HCT116 (cell line): ENCODE measurements around the gene METTL25B. TPM values are rescaled to one million over a fixed set of nuclear protein-coding genes. Genes with fewer than 3 reads are reported as not detected.

Experiments
- ATAC-seq: fragments of 200-7000 bp; cut with Tn5 transposase; 2 replicates; pipeline ENCODE4 v1.9.1; 2020; ENCODE audit warnings: mild to moderate bottlenecking, moderate library complexity
- BruUV-seq: library from RNA; stranded (reverse); fragments of 400-500 nt; replicated peaks from 2 replicates; lab custom pipeline; 2021; lab: Mats Ljungman, UMichigan
- CTCF ChIA-PET: fragments of 300-600 bp; sonication (Branson Sonifier 250); formaldehyde crosslinking; loops from one replicate; lab custom pipeline; 2021; ENCODE audit warnings: antibody characterized with exemption; lab: Charles Lee
- POLR2A ChIA-PET: fragments of 300-600, 350-600 bp; sonication (Branson Sonifier 250); formaldehyde crosslinking; loops from one replicate; lab custom pipeline; 2021; ENCODE audit warnings: antibody characterized with exemption; lab: Charles Lee
- RAD21 ChIA-PET, 2 experiments: fragments of 300-600 bp; sonication (Branson Sonifier 250); formaldehyde crosslinking; loops; one replicate each; lab custom pipeline; 2023; ENCODE audit warnings: low total read pairs in 2 of 2; ENCODE audit not compliant: uncharacterized antibody in 2 of 2, unreplicated experiment in 2 of 2, low non-redundant PET in 1 of 2; lab: Charles Lee
- DNase-seq: peaks from one replicate; pipeline ENCODE4 v3.0.0-alpha.2; 2010; ENCODE audit warnings: low read depth, low spot score
- H2AFZ ChIP-seq: fragments of 200-600 bp; shearing (Covaris generic), sonication (generic); 2 replicates; pipeline ENCODE4 v1.6.1; 2017; ENCODE audit warnings: low read depth, mixed run types, mixed read lengths, antibody characterized with exemption, low read length; ENCODE audit not compliant: poor library complexity, severe bottlenecking
- H3K27ac ChIP-seq: 2 replicates; pipeline ENCODE4 v1.5.1; 2012; ENCODE audit warnings: low read depth, low read length
- H3K27me3 ChIP-seq: fragments of 200-600 bp; sonication (generic); 2 replicates; pipeline ENCODE4 v1.6.1; 2016; ENCODE audit warnings: mixed run types, low read length, mixed read lengths; ENCODE audit not compliant: insufficient read depth
- H3K36me3 ChIP-seq, 2 experiments: fragments of 200-500 bp in 1 of 2; fragments of 200-600 bp in 1 of 2; sonication (Bioruptor generic) in 1 of 2; sonication (generic) in 1 of 2; 2 replicates each; pipeline versions ENCODE4 v1.5.1 to v1.6.1; 2014 to 2016; ENCODE audit warnings: low read length in 2 of 2, inconsistent platforms in 1 of 2, mixed read lengths in 1 of 2, mixed run types in 1 of 2; ENCODE audit not compliant: insufficient read depth in 2 of 2, control insufficient read depth in 1 of 2
- H3K4me1 ChIP-seq, 2 experiments: fragments of 200-600 bp in 1 of 2; sonication (generic) in 1 of 2; 2 replicates each; pipeline versions ENCODE4 v1.5.1 to v1.6.1; 2012 to 2017; ENCODE audit warnings: low read length in 2 of 2, inconsistent platforms in 1 of 2, mild to moderate bottlenecking in 1 of 2, mixed read lengths in 1 of 2, mixed run types in 1 of 2, moderate library complexity in 1 of 2; ENCODE audit not compliant: insufficient read depth in 2 of 2, control insufficient read depth in 1 of 2
- H3K4me2 ChIP-seq: fragments of 200-600 bp; sonication (generic); 2 replicates; pipeline ENCODE4 v1.6.1; 2017; ENCODE audit warnings: mixed run types, low read length, mixed read lengths
- H3K4me3 ChIP-seq, 2 experiments: fragments of 200-600 bp in 1 of 2; sonication (generic) in 1 of 2; replicated peaks in 1 of 2; 2 replicates each; pipeline ENCODE4 v1.5.1; 2011 to 2016; ENCODE audit warnings: low read length in 2 of 2, control low read depth in 1 of 2, low read depth in 1 of 2, mild to moderate bottlenecking in 1 of 2, mixed read lengths in 1 of 2, mixed run types in 1 of 2
- H3K79me2 ChIP-seq: fragments of 200-600 bp; sonication (generic); 2 replicates; pipeline ENCODE4 v1.6.1; 2017; ENCODE audit warnings: mild to moderate bottlenecking, mixed run types, low read length, moderate library complexity, mixed read lengths; ENCODE audit not compliant: insufficient read depth
- H3K9ac ChIP-seq: fragments of 200-600 bp; sonication (generic); 2 replicates; pipeline ENCODE4 v1.6.1; 2016; ENCODE audit warnings: low read length, mixed read lengths
- H3K9me2 ChIP-seq: fragments of 200-600 bp; sonication (generic), shearing (Covaris generic); 2 replicates; pipeline ENCODE4 v1.6.1; 2017; ENCODE audit warnings: mixed run types, mild to moderate bottlenecking, moderate library complexity; ENCODE audit not compliant: insufficient read depth
- H3K9me3 ChIP-seq, 2 experiments: fragments of 200-500 bp in 1 of 2; fragments of 200-600 bp in 1 of 2; sonication (Bioruptor generic) in 1 of 2; sonication (generic) in 1 of 2; 2 replicates each; pipeline ENCODE4 v1.6.1; 2014 to 2017; ENCODE audit warnings: low read length in 2 of 2, mixed read lengths in 2 of 2, inconsistent platforms in 1 of 2, low read depth in 1 of 2, mild to moderate bottlenecking in 1 of 2, mixed run types in 1 of 2, moderate library complexity in 1 of 2; ENCODE audit not compliant: control insufficient read depth in 1 of 2, insufficient read depth in 1 of 2
- H4K20me1 ChIP-seq: fragments of 200-600 bp; sonication (generic), shearing (Covaris generic); 2 replicates; pipeline ENCODE4 v1.6.1; 2017; ENCODE audit warnings: mixed run types, mild to moderate bottlenecking, moderate library complexity; ENCODE audit not compliant: insufficient read depth
- ATF3 ChIP-seq: IDR thresholded peaks from 2 replicates; pipeline ENCODE4 v1.6.1; 2012
- CBX3 ChIP-seq: IDR thresholded peaks from 2 replicates; pipeline ENCODE4 v1.6.1; 2012; ENCODE audit warnings: low read depth
- CEBPB ChIP-seq: IDR thresholded peaks from 2 replicates; pipeline ENCODE4 v1.6.1; 2012; ENCODE audit warnings: low read depth
- ELF1 ChIP-seq: IDR thresholded peaks from 2 replicates; pipeline ENCODE4 v1.6.1; 2012; ENCODE audit warnings: low read depth, borderline replicate concordance
- EZH2 ChIP-seq: fragments of 200-600 bp; sonication (generic); IDR thresholded peaks from 2 replicates; pipeline ENCODE4 v1.6.1; 2017; ENCODE audit warnings: antibody characterized with exemption, mixed run types
- FOSL1 ChIP-seq: IDR thresholded peaks from 2 replicates; pipeline ENCODE4 v1.6.1; 2012; ENCODE audit warnings: low read depth
- JUND ChIP-seq: IDR thresholded peaks from 2 replicates; pipeline ENCODE4 v1.6.1; 2012
- POLR2A ChIP-seq: IDR thresholded peaks from 2 replicates; pipeline ENCODE4 v1.7.0; 2011; ENCODE audit warnings: borderline replicate concordance; ENCODE audit not compliant: insufficient read depth, insufficient read length; ENCODE audit errors: extremely low read depth
- POLR2AphosphoS5 ChIP-seq: IDR thresholded peaks from 2 replicates; pipeline ENCODE4 v1.6.1; 2011; ENCODE audit warnings: mild to moderate bottlenecking, low read depth, low read length, moderate library complexity
- RAD21 ChIP-seq: IDR thresholded peaks from 2 replicates; pipeline ENCODE4 v1.6.1; 2012; ENCODE audit warnings: low read depth, mild to moderate bottlenecking
- REST ChIP-seq: IDR thresholded peaks from 2 replicates; pipeline ENCODE4 v1.6.1; 2012; ENCODE audit warnings: low read depth
- SRF ChIP-seq: IDR thresholded peaks from 2 replicates; pipeline ENCODE4 v1.6.1; 2012; ENCODE audit warnings: low read depth
- TCF7L2 ChIP-seq: IDR thresholded peaks from 2 replicates; pipeline ENCODE4 v1.7.0; 2011; ENCODE audit warnings: borderline replicate concordance, inconsistent platforms; ENCODE audit not compliant: insufficient read depth, insufficient read length; ENCODE audit errors: extremely low read depth
- YY1 ChIP-seq: IDR thresholded peaks from 2 replicates; pipeline ENCODE4 v1.6.1; 2011; ENCODE audit warnings: low read length, low read depth, moderate library complexity, mild to moderate bottlenecking; ENCODE audit not compliant: insufficient replicate concordance; ENCODE audit errors: extremely low read depth
- ZBTB33 ChIP-seq: IDR thresholded peaks from 2 replicates; pipeline ENCODE4 v1.6.1; 2011; ENCODE audit warnings: mild to moderate bottlenecking, low read length, moderate library complexity; ENCODE audit not compliant: insufficient replicate concordance; ENCODE audit errors: extremely low read depth
- ZFX ChIP-seq: fragments of 450-650 bp; IDR thresholded peaks from 2 replicates; pipeline ENCODE4 v1.6.1; 2017
- intact Hi-C: fragments of 100-400 bp; cut with micrococcal nuclease; formaldehyde crosslinking; loops from 2 replicates; pipeline ENCODE4 v1.10.0; 2022
- total RNA-seq: library from RNA; stranded (reverse); gene quantifications from one replicate; pipeline ENCODE4 v1.2.1, GENCODE V29; 2021; ENCODE audit not compliant: unreplicated experiment
- TF ChIP-seq, protein P1 (sequence below): IDR thresholded peaks from 2 replicates; pipeline ENCODE4 v1.6.1; 2012
- TF ChIP-seq, protein P2 (sequence below), 3 experiments: fragments of 200-600 bp in 1 of 3; sonication (generic) in 1 of 3; IDR thresholded peaks in 2 of 3; conservative IDR thresholded peaks in 1 of 3; 2 replicates each; pipeline ENCODE4 v1.5.1; 2012 to 2017; ENCODE audit warnings: low read depth in 2 of 3, low read length in 2 of 3, antibody characterized with exemption in 1 of 3, borderline replicate concordance in 1 of 3, control low read depth in 1 of 3, mild to moderate bottlenecking in 1 of 3, mixed read lengths in 1 of 3, mixed run types in 1 of 3, moderate library complexity in 1 of 3; ENCODE audit not compliant: insufficient read depth in 1 of 3

The METTL25B gene
- total RNA-seq, 1 experiment from 2014 or later, result 36.5 TPM

GRCh38 chr1:156709031-156709430 lies 19.2 kb upstream of the METTL25B start:
- DNase-seq (no peak), ATAC-seq (no peak)
- Histone ChIP-seq H3K9ac (peak overlapping the region; percentile 37), H3K4me3 (no peak overlapping the region), H3K27ac (peak overlapping the region; percentile 66), H2AFZ (no peak overlapping the region), H3K4me2 (peak overlapping the region; percentile 85), H4K20me1 (no peaks in the 10 kb centered on the region), H3K9me3 (no peaks in the 10 kb centered on the region), H3K79me2 (peaks cover 9% of the 10 kb centered on the region), H3K36me3 (no peaks in the 10 kb centered on the region), H3K9me2 (no peaks in the 10 kb centered on the region)
- ChIA-PET POLR2A (interaction anchor here (1.3 kb wide), 1 partner anchor 20 kb away, joined by 4 read pairs; no protein-coding TSS in a partner anchor), CTCF (interaction anchor here (0.9 to 14.7 kb wide), 4 partner anchors 11 to 151 kb away, joined by 3 to 310 read pairs (median 31); partner anchors contain the start of genes ISG20L2 and METTL25B), RAD21 (interaction anchor here in 1 of 2 experiments (1.7 kb wide), 1 partner anchor 17 kb away, joined by 3 read pairs; no protein-coding TSS in a partner anchor)
- intact Hi-C loops, result no loop called here
- TF ChIP-seq ZBTB33 (no peak), CBX3 (no peak), TCF7L2 (no peak), ELF1 (no peak), SRF (no peak), ATF3 (no peak), YY1 (no peak), CEBPB (no peak), ZFX (no peak), RAD21 (no peak), FOSL1 (no peak), EZH2 (no peak), REST (no peak), JUND (no peak), POLR2AphosphoS5 (no peak), POLR2A (no peak)
- TF ChIP-seq, protein P1, sequence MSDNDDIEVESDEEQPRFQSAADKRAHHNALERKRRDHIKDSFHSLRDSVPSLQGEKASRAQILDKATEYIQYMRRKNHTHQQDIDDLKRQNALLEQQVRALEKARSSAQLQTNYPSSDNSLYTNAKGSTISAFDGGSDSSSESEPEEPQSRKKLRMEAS, result no peak
- TF ChIP-seq, protein P2, sequence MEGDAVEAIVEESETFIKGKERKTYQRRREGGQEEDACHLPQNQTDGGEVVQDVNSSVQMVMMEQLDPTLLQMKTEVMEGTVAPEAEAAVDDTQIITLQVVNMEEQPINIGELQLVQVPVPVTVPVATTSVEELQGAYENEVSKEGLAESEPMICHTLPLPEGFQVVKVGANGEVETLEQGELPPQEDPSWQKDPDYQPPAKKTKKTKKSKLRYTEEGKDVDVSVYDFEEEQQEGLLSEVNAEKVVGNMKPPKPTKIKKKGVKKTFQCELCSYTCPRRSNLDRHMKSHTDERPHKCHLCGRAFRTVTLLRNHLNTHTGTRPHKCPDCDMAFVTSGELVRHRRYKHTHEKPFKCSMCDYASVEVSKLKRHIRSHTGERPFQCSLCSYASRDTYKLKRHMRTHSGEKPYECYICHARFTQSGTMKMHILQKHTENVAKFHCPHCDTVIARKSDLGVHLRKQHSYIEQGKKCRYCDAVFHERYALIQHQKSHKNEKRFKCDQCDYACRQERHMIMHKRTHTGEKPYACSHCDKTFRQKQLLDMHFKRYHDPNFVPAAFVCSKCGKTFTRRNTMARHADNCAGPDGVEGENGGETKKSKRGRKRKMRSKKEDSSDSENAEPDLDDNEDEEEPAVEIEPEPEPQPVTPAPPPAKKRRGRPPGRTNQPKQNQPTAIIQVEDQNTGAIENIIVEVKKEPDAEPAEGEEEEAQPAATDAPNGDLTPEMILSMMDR (IDR thresholded peaks at IDR 0.05 in 2 of 3, conservative IDR thresholded peaks at IDR 0.05 in 1 of 3; ENCODE audit: borderline replicate concordance in 1 of 3, insufficient read depth in 1 of 3, low read depth in 2 of 3, low read length in 2 of 3), result no peak
- TF ChIP-seq, all 23 proteins: peak for 0
- no TSS peak for BruUV-seq
- Histone ChIP-seq H3K4me1 (peaks cover 87 to 100% of the 10 kb centered on the region in 2 experiments), H3K27me3 (no peaks in the 10 kb centered on the region)
